Right ventricle myocardium inferior (tissue), 1 donor: ENCODE results near the gene SNTA1. TPM values are rescaled to one million over a fixed set of nuclear protein-coding genes. Genes with fewer than 3 reads are reported as not detected.

Source experiments
- ATAC-seq: fragments of 200-7000 bp; cut with Tn5 transposase; one replicate; pipeline ENCODE4 v1.9.1; 2020; ENCODE audit warnings: mild to moderate bottlenecking, moderate library complexity
- DNase-seq: peaks from one replicate; pipeline ENCODE4 v3.0.0; 2021; ENCODE audit errors: missing footprints
- intact Hi-C: fragments of 100-400 bp; cut with DNase I; formaldehyde crosslinking; loops from one replicate; pipeline ENCODE4 v1.11.0; 2022
- total RNA-seq: library from RNA; stranded (reverse); fragmentation: NEBNext Ultra II Directional; extraction: Animal tissue kit (Norgen Biotek cat#: 25700); gene quantifications from one replicate; pipeline ENCODE4 v1.2.1, GENCODE V29; 2021
- donor health status: DM: no; HTN: yes; CAD: no; lungs with severe emphysema.

SNTA1 gene
- total RNA-seq, 1 donor from 2014 or later, result 199 TPM

GRCh38 chr20:33359399-33360261 lies 83.9 kb downstream of the SNTA1 start:
- peak; percentile 34 for ATAC-seq
- no peak for DNase-seq
- intact Hi-C loops, result no loop called here

Other genes with a start within 250 kb of the SNTA1 start
- gene BPIFA3, start 226.4 kb downstream of the SNTA1 start, total RNA-seq, result not detected
- not detected for gene BPIFA1, start 207.8 kb downstream of the SNTA1 start, total RNA-seq
- gene BPIFB1, start 160.5 kb downstream of the SNTA1 start, total RNA-seq, result not detected
- 18.3 TPM for gene CDK5RAP1, start 42.2 kb downstream of the SNTA1 start, total RNA-seq
- gene CBFA2T2, start 46.3 kb upstream of the SNTA1 start, total RNA-seq, result 11.3 TPM
- not detected for gene C20orf144, start 218.6 kb upstream of the SNTA1 start, total RNA-seq
- 0.19 TPM for gene ACTL10, start 223.2 kb upstream of the SNTA1 start, total RNA-seq
- gene NECAB3, start 230.7 kb upstream of the SNTA1 start, total RNA-seq, result 70.8 TPM
- gene E2F1, start 242.6 kb upstream of the SNTA1 start, total RNA-seq, result 2.3 TPM